Testis (tissue), 3 donors: ENCODE results near the gene PSMD13. TPM values are rescaled to one million over a fixed set of nuclear protein-coding genes. Genes with fewer than 3 reads are reported as not detected.

Source experiments
- DNase-seq: peaks from one replicate; pipeline ENCODE4 v3.0.0-alpha.2; 2019
- H3K27ac ChIP-seq, 2 donors: fragments of 200-600 bp; sonication (generic); one replicate each; pipeline ENCODE4 v1.5.1; 2019
- H3K27me3 ChIP-seq: fragments of 200-600 bp; sonication (generic); one replicate; pipeline ENCODE4 v1.5.1; 2019
- H3K36me3 ChIP-seq: fragments of 200-600 bp; sonication (generic); one replicate; pipeline ENCODE4 v1.5.1; 2017; ENCODE audit warnings: low read depth; ENCODE audit errors: missing control alignments
- H3K4me1 ChIP-seq: fragments of 200-600 bp; sonication (generic); one replicate; pipeline ENCODE4 v1.5.1; 2019
- H3K4me3 ChIP-seq, 2 donors: fragments of 200-600 bp; sonication (generic); one replicate each; pipeline ENCODE4 v1.5.1; 2017 to 2019
- H3K9me3 ChIP-seq: fragments of 200-600 bp; sonication (generic); one replicate; pipeline ENCODE4 v1.5.1; 2017
- CTCF ChIP-seq, 3 experiments: fragments of 450-650 bp in 2 of 3; fragments of 200-600 bp in 1 of 3; sonication (generic) in 1 of 3; IDR thresholded peaks; one replicate each; pipeline ENCODE4 v1.5.1; 2016 to 2019; ENCODE audit warnings: antibody characterized with exemption in 3 of 3, mild to moderate bottlenecking in 2 of 3, moderate library complexity in 1 of 3
- POLR2A ChIP-seq: fragments of 450-650 bp; IDR thresholded peaks from one replicate; pipeline ENCODE4 v1.6.1; 2017; ENCODE audit warnings: antibody characterized with exemption, mild to moderate bottlenecking, moderate library complexity
- WGBS, 2 donors: methylation state at CpG; one replicate each; pipeline ENCODE4 v1.1.5; 2018; 5-methylcytosine and 5-hydroxymethylcytosine counted together
- intact Hi-C: fragments of 100-400 bp; cut with DNase I; formaldehyde crosslinking; loops from one replicate; pipeline ENCODE4 v1.15.1; 2023; ENCODE audit warnings: low total_unique reads
- polyA plus RNA-seq: library from polyadenylated mRNA; stranded (reverse); fragments of 350-450 nt; fragmentation: Illumina TruSeq; extraction: RNeasy Lipid Tissue Mini Kit (QIAGEN cat#74804); gene quantifications from one replicate; pipeline ENCODE4 v1.2.3, GENCODE V29; 2014; ENCODE audit warnings: low read depth, low replicate concordance; ENCODE audit not compliant: insufficient read depth
- total RNA-seq, 2 donors: library from RNA; depleted of rRNA; stranded (reverse); fragments of >200 nt; gene quantifications; one replicate each; pipeline ENCODE4 v1.2.3, GENCODE V29; 2016

Gene PSMD13
- total and polyA plus RNA-seq, 3 donors from 2014 or later, result 128 to 180 (median 133) TPM

DNA sequence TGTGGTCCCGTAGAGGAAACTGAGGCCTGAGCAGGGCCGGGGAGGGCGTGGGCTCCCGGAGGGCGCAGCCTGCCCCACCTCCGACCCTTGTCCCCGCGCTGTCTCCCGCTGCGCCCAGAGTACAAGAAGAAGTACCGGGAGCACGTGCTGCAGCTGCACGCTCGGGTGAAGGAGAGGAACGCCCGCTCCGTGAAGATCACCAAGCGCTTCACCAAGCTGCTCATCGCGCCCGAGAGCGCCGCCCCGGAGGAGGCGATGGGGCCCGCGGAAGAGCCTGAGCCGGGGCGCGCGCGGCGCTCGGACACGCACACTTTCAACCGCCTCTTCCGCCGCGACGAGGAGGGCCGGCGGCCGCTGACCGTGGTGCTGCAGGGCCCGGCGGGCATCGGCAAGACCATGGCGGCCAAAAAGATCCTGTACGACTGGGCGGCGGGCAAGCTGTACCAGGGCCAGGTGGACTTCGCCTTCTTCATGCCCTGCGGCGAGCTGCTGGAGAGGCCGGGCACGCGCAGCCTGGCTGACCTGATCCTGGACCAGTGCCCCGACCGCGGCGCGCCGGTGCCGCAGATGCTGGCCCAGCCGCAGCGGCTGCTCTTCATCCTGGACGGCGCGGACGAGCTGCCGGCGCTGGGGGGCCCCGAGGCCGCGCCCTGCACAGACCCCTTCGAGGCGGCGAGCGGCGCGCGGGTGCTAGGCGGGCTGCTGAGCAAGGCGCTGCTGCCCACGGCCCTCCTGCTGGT, 43.4 kb downstream of the PSMD13 start:
- H3K36me3 ChIP-seq, result no peaks in the 10 kb centered on the region
- intact Hi-C loops, result no loop called here

GRCh38 chr11:280706-281485, 44.1 kb downstream of the PSMD13 start:
- intact Hi-C loops, result no loop called here
- TF ChIP-seq CTCF (IDR thresholded peaks at IDR 0.05) (no peak), POLR2A (no peak)
- H3K4me1 ChIP-seq, result peaks cover 12% of the 10 kb centered on the region
- H3K4me3 ChIP-seq, result peak overlapping the region; percentile 26 to 41
- no peaks in the 10 kb centered on the region for H3K36me3 ChIP-seq
- peak; percentile 12 for DNase-seq
- H3K27me3 ChIP-seq, result no peaks in the 10 kb centered on the region
- 5% methylated on average over 76 of the region's 79 CpGs; no CpG with 5 or more reads in 1 of the 2 donors for WGBS, 2 donors
- no peaks in the 10 kb centered on the region for H3K9me3 ChIP-seq
- no peak overlapping the region for H3K27ac ChIP-seq

More for the DNA sequence above, 43.4 kb downstream of the PSMD13 start:
- Histone ChIP-seq H3K27me3 (no peaks in the 10 kb centered on the region), H3K27ac (no peak overlapping the region), H3K9me3 (no peaks in the 10 kb centered on the region), H3K4me3 (peak overlapping the region; percentile 26 to 41), H3K4me1 (peaks cover 12% of the 10 kb centered on the region)
- WGBS, 2 donors, result 1% methylated on average over 14 to 63 of the region's 85 CpGs
- DNase-seq, result no peak
- TF ChIP-seq CTCF (IDR thresholded peaks at IDR 0.05) (no peak), POLR2A (no peak)

- H3K4me3 ChIP-seq, result no peak overlapping the region
Observed at GRCh38 chr11:281486-282161, 44.8 kb downstream of the PSMD13 start.

DNA sequence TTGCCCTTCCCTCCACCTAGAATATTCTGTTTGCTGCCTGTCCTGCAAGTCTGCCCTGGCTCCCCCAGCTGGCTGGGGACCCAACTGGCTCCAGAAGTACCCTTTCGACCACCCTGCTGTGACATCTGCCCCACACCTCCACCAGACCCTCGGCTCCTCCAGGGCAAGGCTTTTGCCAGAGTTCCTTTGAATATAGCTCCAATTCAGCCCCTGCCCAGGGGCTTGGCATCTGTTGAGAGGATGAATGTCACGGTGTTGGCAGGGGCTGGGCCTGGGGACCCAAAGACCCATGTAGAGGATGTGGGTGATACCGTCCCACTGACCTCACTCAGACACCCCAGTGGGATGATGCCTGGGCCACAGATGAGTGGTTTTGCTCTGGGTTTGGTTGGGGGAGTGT, 45.4 kb downstream of the PSMD13 start:
- no peaks in the 10 kb centered on the region for H3K27me3 ChIP-seq

More at GRCh38 chr11:281486-282161, 44.8 kb downstream of the PSMD13 start:
- intact Hi-C loops, result no loop called here
- WGBS, 2 donors, result 28 to 31% methylated on average over 11 to 26 of the region's 26 CpGs
- H3K27ac ChIP-seq, result no peak overlapping the region
- no peaks in the 10 kb centered on the region for H3K36me3 ChIP-seq
- peaks cover 12% of the 10 kb centered on the region for H3K4me1 ChIP-seq
- TF ChIP-seq POLR2A, result no peak
- TF ChIP-seq CTCF (IDR thresholded peaks at IDR 0.05), result no peak
- no peaks in the 10 kb centered on the region for H3K9me3 ChIP-seq
- peak; percentile 13 for DNase-seq
- H3K27me3 ChIP-seq, result no peaks in the 10 kb centered on the region

More for the DNA sequence above, 45.4 kb downstream of the PSMD13 start:
- intact Hi-C loops, result no loop called here
- Histone ChIP-seq H3K4me3 (no peak overlapping the region), H3K27ac (no peak overlapping the region), H3K9me3 (no peaks in the 10 kb centered on the region), H3K36me3 (no peaks in the 10 kb centered on the region), H3K4me1 (peaks cover 12% of the 10 kb centered on the region)
- TF ChIP-seq POLR2A, result no peak
- no peak for TF ChIP-seq CTCF (IDR thresholded peaks at IDR 0.05)
- DNase-seq, result no peak
- 77 to 88% methylated on average over 4 of the region's 4 CpGs for WGBS, 2 donors
